Heart left ventricle (tissue), 13 donors: ENCODE results near the gene SLX4.

Source experiments
- CTCF ChIP-seq, 12 donors: fragments of 200-600 bp; sonication (generic) in 4 of 12; IDR thresholded peaks; one replicate each; pipeline versions ENCODE4 v1.5.0 to v1.8.0; 2018 to 2022; ENCODE audit warnings: antibody characterized with exemption in 12 of 12, mild to moderate bottlenecking in 5 of 12
- POLR2A ChIP-seq, 2 donors: fragments of 450-650 bp; IDR thresholded peaks; one replicate each; pipeline ENCODE4 v1.6.1; 2017; ENCODE audit warnings: antibody characterized with exemption in 2 of 2, mild to moderate bottlenecking in 2 of 2, moderate library complexity in 2 of 2
- donor health status: ischemic (EF 13 %, LVEDD 7.1; RV severe dilation, severe dysfunction).
- donor health status: DM: no; HTN: yes; CAD: no.
- donor health status: DM: no; HTN: no; CAD: no.
- donor health status: ischemic (EF 25% LVEDD 6.9; RV normal size, moderate dysfunction).
- donor health status: ischemic (EF 25% LVEDD 5.7; RV mildly dilated, moderate dysfunction).
- donor health status: ischemic (EF 35%, LVEDD 5.7; RV mildly dilated, moderate dysfunction).
- donor health status: nonischemic (EF 11% LVEDD 7.7; RV severe dilation, severe dysfunction).
- donor health status: DM: yes; HTN: yes; CAD: no.
- donor health status: PGD.
- donor health status: ischemic (EF 29% LVEDD 5.4; RV normal size, mild dysfunction).
- donor health status: nonischemic (EF 23%, LVEDD 6.1; RV moderate dilation, normal function).

GRCh38 chr16:3645108-3645503, 33.7 kb upstream of the SLX4 start:
- no peak for TF ChIP-seq CTCF (IDR thresholded peaks at IDR 0.05)
- no peak for TF ChIP-seq POLR2A (IDR thresholded peaks at IDR 0.05)
